ENCODE measurements around the gene SRPRA. TPM values are rescaled to one million over a fixed set of nuclear protein-coding genes. Genes with fewer than 3 reads are reported as not detected.

Gene SRPRA, protein sequence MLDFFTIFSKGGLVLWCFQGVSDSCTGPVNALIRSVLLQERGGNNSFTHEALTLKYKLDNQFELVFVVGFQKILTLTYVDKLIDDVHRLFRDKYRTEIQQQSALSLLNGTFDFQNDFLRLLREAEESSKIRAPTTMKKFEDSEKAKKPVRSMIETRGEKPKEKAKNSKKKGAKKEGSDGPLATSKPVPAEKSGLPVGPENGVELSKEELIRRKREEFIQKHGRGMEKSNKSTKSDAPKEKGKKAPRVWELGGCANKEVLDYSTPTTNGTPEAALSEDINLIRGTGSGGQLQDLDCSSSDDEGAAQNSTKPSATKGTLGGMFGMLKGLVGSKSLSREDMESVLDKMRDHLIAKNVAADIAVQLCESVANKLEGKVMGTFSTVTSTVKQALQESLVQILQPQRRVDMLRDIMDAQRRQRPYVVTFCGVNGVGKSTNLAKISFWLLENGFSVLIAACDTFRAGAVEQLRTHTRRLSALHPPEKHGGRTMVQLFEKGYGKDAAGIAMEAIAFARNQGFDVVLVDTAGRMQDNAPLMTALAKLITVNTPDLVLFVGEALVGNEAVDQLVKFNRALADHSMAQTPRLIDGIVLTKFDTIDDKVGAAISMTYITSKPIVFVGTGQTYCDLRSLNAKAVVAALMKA
- total RNA-seq = 104 and 107 TPM in 2 replicates

DNA sequence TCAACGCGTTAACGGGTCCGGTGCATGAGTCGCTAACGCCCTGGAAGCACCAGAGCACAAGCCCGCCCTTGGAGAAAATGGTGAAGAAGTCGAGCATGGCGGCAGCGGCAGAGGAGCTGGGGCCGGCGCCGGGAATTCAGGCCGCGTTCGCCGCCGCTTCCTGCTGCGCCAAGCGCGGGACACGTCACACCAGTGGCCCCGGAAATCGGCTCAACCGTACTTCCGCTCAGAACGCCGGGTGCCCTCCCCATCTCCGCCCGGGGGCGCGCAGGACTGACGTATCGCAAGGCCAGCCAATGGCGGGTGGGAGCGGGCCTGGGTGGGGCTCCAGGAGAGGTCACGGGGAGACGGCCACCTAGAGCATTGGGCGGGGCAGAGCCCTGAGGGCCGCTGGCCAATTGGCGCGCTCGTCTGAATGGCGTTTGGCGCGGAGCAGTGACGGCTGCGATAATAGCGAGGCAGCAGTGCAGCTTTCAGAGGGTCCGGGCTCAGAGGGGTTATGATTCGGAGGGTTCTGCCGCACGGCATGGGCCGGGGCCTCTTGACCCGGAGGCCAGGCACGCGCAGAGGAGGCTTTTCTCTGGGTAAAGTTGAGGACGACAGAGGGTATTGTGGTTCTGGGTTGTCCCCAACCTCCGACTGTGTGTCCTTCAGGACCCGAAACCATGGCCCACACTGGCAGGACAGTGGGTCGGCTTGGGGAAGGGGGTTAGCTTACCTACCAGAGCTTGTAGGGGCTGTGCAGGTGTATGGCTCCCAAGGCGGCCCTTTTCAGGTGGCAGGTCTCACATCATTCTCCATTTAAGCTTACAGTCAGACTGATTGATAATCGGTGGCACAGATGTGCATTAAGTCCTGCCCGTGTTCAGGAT lies at the start of gene SRPRA, which contains the start of gene FOXRED1:
TSS of gene SRPRA (minus strand) at position 188 of the 872 bp plus-strand sequence. CDS start at position 97, 91 bp downstream.
TSS of gene FOXRED1 (plus strand) at position 447 of the 872 bp plus-strand sequence. CDS start at position 500, 53 bp downstream.

DNA sequence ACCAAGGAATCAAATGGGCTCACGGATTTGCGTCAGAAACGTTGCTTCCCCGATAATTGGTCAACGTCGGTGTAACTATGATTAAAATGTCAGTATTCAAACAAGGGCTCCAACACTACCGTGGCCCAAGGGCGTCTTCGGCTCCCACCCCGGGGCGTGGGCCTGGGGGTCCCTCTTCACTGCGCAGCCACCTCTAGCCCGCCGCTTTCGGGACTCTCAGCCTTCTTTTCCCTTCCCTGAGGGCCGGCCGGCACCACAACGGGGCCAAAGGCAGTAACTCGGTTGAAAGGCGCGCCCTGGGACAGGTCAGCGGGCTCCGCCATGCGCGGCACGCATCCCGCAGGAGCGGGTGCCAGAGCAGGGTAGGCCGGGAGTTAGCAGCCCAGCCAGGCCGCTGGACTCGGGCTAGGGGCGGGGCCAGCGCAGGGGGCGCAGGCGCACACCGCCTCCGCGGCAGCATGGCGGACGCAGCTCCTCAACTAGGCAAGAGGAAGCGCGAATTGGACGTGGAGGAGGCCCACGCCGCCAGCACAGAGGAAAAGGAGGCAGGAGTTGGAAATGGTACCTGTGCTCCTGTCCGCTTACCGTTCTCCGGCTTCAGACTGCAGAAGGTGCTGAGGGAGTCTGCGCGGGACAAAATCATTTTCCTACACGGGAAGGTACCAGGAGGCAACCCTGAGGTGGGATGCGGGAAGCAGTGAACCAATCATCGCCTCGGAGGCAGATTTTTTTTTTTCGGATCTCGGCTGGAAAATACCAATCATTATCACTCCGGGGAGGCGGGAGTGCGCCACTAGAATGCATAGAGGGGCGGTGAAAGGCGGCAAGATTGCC lies 35.1 kb upstream of the SRPRA start, which contains the start of gene DCPS:
TSS of gene DCPS (plus strand) at position 438 of the 834 bp plus-strand sequence. CDS start at position 459, 21 bp downstream.

DNA sequence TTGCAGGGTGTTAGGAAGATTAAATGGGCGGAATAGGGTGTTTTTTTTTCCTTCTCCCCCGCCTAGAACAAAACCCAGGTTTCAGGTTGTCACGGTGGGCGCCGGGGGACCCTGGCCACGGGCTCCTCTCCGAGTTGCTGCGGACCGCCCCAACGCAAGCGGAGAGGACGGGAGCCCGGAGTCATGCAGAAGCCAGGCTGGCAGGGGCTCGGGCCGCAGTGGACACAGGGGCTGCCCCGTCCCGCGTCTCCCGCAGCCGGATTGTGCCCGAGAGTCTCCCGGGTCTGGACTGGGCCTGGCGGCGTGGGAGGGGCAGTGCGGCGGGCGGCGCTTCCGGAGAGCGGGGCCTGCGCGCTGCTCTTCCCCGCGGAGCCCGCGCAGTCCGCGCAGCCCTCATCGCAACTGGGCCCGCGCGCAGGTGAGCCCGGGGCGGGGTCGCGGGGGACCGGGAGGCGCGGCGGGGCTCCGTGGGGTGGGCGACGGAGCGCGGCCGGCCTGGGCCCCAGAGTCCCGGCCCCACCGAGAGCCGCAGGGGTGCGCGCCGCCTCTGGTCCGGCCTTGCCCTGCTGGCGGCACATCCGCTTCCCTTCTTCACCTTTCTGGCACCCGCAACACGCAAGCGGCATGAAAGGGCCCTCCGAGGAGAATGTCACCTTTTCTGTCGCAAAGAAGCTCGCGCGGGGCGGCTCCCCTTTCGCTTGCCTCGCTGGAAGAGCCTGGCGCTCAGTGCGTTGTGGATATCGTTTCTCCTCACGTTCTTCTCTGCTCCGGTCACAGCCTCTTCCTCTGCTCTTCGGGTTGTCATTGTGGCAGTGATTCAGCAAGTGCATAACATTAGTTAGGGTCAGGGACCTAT lies 14.3 kb upstream of the SRPRA start, which contains the start of gene TIRAP:
TSS of gene TIRAP (plus strand) at position 358 of the 856 bp plus-strand sequence. CDS start 7,802 bp downstream, outside the sequence.

Small RNA genes within 50 kb of the gene (small RNA-seq; reads per million reads assigned to genes)
- gene RN7SL351P (not detected), gene RNU4-86P (not detected)

Other genes with a start within 250 kb of the SRPRA start
- 3.6 TPM in 2 replicates for gene CDON, start 206.0 kb downstream of the SRPRA start, total RNA-seq
- gene RPUSD4, start 57.2 kb downstream of the SRPRA start, total RNA-seq = 42.9 and 45.6 TPM in 2 replicates
- gene FAM118B, start 57.1 kb downstream of the SRPRA start, total RNA-seq = 37.3 and 41.6 TPM in 2 replicates
- gene FOXRED1, start 259 bp upstream of the SRPRA start, total RNA-seq = 15.2 and 20.9 TPM in 2 replicates
- 6.1 and 6.4 TPM in 2 replicates for gene TIRAP, start 14.2 kb upstream of the SRPRA start, total RNA-seq
- gene DCPS, start 35.2 kb upstream of the SRPRA start, total RNA-seq = 15.2 and 18.9 TPM in 2 replicates
- gene ST3GAL4, start 86.8 kb upstream of the SRPRA start, total RNA-seq = 15.4 and 19.1 TPM in 2 replicates